ENCODE data around the gene ZNF774. TPM values are rescaled to one million over a fixed set of nuclear protein-coding genes. Genes with fewer than 3 reads are reported as not detected.

The ZNF774 gene
- polyA plus RNA-seq, 2 donors: 0.80 to 1.5 TPM

DNA sequence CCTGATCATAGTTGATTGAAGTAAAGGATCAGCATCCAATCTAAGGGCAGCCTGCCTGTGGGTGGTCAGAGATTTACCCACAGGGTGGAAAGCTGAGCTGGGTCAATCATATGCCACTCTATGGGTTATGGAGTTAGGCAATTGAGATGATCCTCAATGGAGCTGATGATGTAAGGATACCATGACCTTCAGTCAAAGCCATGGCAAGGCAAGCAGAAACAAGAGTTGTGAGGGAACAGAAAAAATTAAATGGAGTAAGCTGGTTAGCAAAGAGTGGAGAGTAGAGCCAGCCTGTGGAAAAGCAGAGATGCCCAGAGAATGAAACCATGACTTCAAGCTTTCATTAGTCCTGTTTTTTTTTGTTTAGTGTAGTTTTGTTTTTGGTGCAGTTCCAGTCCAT, 30.2 kb downstream of the ZNF774 start:
- Histone ChIP-seq H3K36me3 (ENCODE audit: control insufficient read depth in 2 of 2, insufficient read depth in 2 of 2, low read length in 1 of 2) (no peaks in the 10 kb centered on the region), H3K4me1 (ENCODE audit: control insufficient read depth in 2 of 2, insufficient read depth in 2 of 2, low read length in 1 of 2) (peaks cover 0 to 3% of the 10 kb centered on the region in 2 donors), H3K27ac (ENCODE audit: low read depth in 2 of 2, low read length in 1 of 2) (no peak overlapping the region), H3K4me3 (ENCODE audit: low read depth in 1 of 2, low read length in 2 of 2) (no peak overlapping the region), H3K27me3 (ENCODE audit: control insufficient read depth in 1 of 2, insufficient read depth in 2 of 2, low read length in 2 of 2) (no peaks in the 10 kb centered on the region), H3K9me3 (ENCODE audit: control insufficient read depth in 2 of 2, insufficient read depth in 1 of 2, low read depth in 1 of 2, low read length in 1 of 2) (peaks cover 0 to 3% of the 10 kb centered on the region in 2 donors)

DNA sequence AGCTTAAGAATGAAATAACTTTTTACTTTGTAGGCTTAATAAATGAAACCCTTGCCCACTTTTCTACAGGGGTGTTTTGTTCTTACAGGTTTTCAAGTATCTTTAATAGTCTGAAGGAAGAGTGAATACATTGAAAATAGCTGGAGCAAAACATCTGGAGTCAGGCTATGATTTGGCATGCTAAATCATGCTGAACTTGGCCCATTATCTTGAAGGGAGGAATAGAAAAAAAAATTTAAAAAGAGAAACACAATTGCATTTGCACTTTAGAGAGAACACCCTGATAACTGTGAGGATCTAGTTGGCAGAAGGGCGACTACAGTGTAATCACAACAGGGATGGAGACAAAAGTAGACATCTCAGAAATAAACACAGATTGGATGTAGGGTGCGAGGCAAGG, 34.1 kb downstream of the ZNF774 start:
- H3K9me3 ChIP-seq (ENCODE audit: control insufficient read depth in 2 of 2, insufficient read depth in 1 of 2, low read depth in 1 of 2, low read length in 1 of 2): no peaks in the 10 kb centered on the region
- H3K27me3 ChIP-seq (ENCODE audit: control insufficient read depth in 1 of 2, insufficient read depth in 2 of 2, low read length in 2 of 2): no peaks in the 10 kb centered on the region
- H3K4me1 ChIP-seq (ENCODE audit: control insufficient read depth in 2 of 2, insufficient read depth in 2 of 2, low read length in 1 of 2): peaks cover 0 to 3% of the 10 kb centered on the region in 2 donors
- no peak overlapping the region for H3K4me3 ChIP-seq (ENCODE audit: low read depth in 1 of 2, low read length in 2 of 2)
- 40 to 59% methylated on average over 2 of the region's 2 CpGs for WGBS, 2 donors
- H3K36me3 ChIP-seq (ENCODE audit: control insufficient read depth in 2 of 2, insufficient read depth in 2 of 2, low read length in 1 of 2): no peaks in the 10 kb centered on the region
- H3K27ac ChIP-seq (ENCODE audit: low read depth in 2 of 2, low read length in 1 of 2): no peak overlapping the region

- WGBS, 2 donors: 4 to 5% methylated on average over 58 to 62 of the region's 62 CpGs
- Histone ChIP-seq H3K27ac (ENCODE audit: low read depth in 2 of 2, low read length in 1 of 2) (peak within 1 kb of the TSS; percentile 97 to 98), H3K27me3 (ENCODE audit: control insufficient read depth in 1 of 2, insufficient read depth in 2 of 2, low read length in 2 of 2) (no peaks in the 10 kb centered on the region), H3K9me3 (ENCODE audit: control insufficient read depth in 2 of 2, insufficient read depth in 1 of 2, low read depth in 1 of 2, low read length in 1 of 2) (no peaks in the 10 kb centered on the region), H3K36me3 (ENCODE audit: control insufficient read depth in 2 of 2, insufficient read depth in 2 of 2, low read length in 1 of 2) (peaks cover 0 to 2% of the 10 kb centered on the region in 2 donors), H3K4me1 (ENCODE audit: control insufficient read depth in 2 of 2, insufficient read depth in 2 of 2, low read length in 1 of 2) (peaks cover 3 to 4% of the 10 kb centered on the region in 2 donors), H3K4me3 (ENCODE audit: low read depth in 1 of 2, low read length in 2 of 2) (peak within 1 kb of the TSS; percentile 65 to 79)
Measured at GRCh38 chr15:90387534-90388461, 35.7 kb downstream of the ZNF774 start, which contains the start of gene IQGAP1. Gene IQGAP1, plus strand, starts transcription at chr15:90388242. Its CDS starts 100 bp downstream, at chr15:90388342.

DNA sequence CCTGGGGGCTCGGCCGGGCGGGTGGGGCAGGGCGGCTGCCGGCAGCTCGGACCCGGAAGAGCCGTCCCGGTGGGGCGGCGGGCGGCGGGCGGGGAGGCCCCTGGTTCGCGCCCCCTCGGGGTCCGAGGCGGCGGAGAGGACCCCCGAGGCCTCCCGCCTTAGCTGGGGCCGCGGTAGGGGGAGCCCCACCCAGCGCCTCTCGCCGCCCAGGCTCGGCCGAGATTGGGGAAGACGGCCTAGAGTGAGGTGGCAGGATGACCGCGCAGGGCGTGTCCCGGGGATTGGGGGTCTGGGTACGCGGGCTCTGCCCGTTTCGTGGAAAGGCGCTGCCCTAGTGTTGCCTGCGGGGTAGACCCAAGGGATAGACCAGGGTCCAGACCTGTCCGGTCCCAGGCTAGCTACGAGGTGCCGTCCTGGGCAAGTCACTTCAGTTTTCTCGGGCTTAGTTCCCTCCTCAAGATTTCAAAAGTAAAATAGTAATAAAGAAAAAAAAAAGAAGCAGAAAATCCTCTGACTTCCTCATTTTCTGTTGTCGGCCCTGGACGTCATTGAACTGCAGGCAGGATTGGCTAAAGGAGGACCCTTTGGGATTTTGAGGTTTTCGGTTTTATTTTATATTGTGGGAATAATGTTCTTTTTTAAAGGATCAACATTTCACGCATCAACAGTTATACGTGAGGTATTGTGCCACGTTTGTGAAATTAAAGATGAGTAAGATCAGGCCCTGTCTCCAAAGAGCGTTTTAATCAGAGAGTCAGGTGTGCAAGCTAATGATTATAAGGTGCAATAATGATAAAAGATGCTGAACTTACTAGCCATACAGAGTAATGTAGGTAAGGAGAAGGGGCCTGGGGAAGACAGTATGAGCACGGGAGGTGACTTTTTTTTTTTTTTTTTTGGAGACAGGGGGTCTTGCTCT, 36.6 kb downstream of the ZNF774 start:
- no peaks in the 10 kb centered on the region for H3K27me3 ChIP-seq (ENCODE audit: control insufficient read depth in 1 of 2, insufficient read depth in 2 of 2, low read length in 2 of 2)
- H3K4me1 ChIP-seq (ENCODE audit: control insufficient read depth in 2 of 2, insufficient read depth in 2 of 2, low read length in 1 of 2): peaks cover 3 to 4% of the 10 kb centered on the region in 2 donors
- 0 to 1% methylated on average over 47 to 52 of the region's 52 CpGs for WGBS, 2 donors
- H3K36me3 ChIP-seq (ENCODE audit: control insufficient read depth in 2 of 2, insufficient read depth in 2 of 2, low read length in 1 of 2): peaks cover 0 to 2% of the 10 kb centered on the region in 2 donors
- peak overlapping the region; percentile 97 to 98 for H3K27ac ChIP-seq (ENCODE audit: low read depth in 2 of 2, low read length in 1 of 2)
- peak overlapping the region; percentile 65 to 79 for H3K4me3 ChIP-seq (ENCODE audit: low read depth in 1 of 2, low read length in 2 of 2)
- H3K9me3 ChIP-seq (ENCODE audit: control insufficient read depth in 2 of 2, insufficient read depth in 1 of 2, low read depth in 1 of 2, low read length in 1 of 2): no peaks in the 10 kb centered on the region

DNA sequence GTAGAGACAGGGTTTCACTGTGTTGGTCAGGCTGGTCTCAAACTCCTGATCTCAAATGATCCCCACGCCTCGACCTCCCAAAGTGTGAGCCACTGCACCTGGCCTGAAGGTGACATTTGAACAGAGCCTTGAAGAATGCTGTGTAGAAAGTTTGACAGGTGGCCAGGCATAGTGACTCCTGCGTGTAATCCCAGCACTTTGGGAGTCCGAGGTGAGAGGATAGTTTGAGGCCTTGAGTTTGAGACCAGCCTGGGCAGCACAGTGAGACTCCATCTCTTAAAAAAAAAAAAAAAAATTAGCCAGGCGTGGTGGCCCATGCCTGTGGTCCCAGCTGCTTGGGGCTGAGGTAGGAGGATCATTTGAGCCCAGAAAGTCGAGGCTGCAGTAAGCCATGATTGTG, 37.4 kb downstream of the ZNF774 start:
- H3K27ac ChIP-seq (ENCODE audit: low read depth in 2 of 2, low read length in 1 of 2): peak overlapping the region; percentile 30 to 98
- 33 to 35% methylated on average over 6 of the region's 6 CpGs for WGBS, 2 donors
- H3K36me3 ChIP-seq (ENCODE audit: control insufficient read depth in 2 of 2, insufficient read depth in 2 of 2, low read length in 1 of 2): peaks cover 0 to 2% of the 10 kb centered on the region in 2 donors
- H3K27me3 ChIP-seq (ENCODE audit: control insufficient read depth in 1 of 2, insufficient read depth in 2 of 2, low read length in 2 of 2): no peaks in the 10 kb centered on the region
- H3K4me3 ChIP-seq (ENCODE audit: low read depth in 1 of 2, low read length in 2 of 2): peak overlapping the region; percentile 65 to 79
- H3K9me3 ChIP-seq (ENCODE audit: control insufficient read depth in 2 of 2, insufficient read depth in 1 of 2, low read depth in 1 of 2, low read length in 1 of 2): no peaks in the 10 kb centered on the region
- H3K4me1 ChIP-seq (ENCODE audit: control insufficient read depth in 2 of 2, insufficient read depth in 2 of 2, low read length in 1 of 2): peaks cover 3 to 6% of the 10 kb centered on the region in 2 donors

GRCh38 chr15:90393040-90393439, 41.0 kb downstream of the ZNF774 start:
- no peak overlapping the region for H3K27ac ChIP-seq (ENCODE audit: low read depth in 2 of 2, low read length in 1 of 2)
- peaks cover 0 to 2% of the 10 kb centered on the region in 2 donors for H3K36me3 ChIP-seq (ENCODE audit: control insufficient read depth in 2 of 2, insufficient read depth in 2 of 2, low read length in 1 of 2)
- 75 to 87% methylated on average over 1 of the region's 1 CpG for WGBS, 2 donors
- H3K9me3 ChIP-seq (ENCODE audit: control insufficient read depth in 2 of 2, insufficient read depth in 1 of 2, low read depth in 1 of 2, low read length in 1 of 2): no peaks in the 10 kb centered on the region
- H3K4me3 ChIP-seq (ENCODE audit: low read depth in 1 of 2, low read length in 2 of 2): no peak overlapping the region
- peaks cover 0 to 6% of the 10 kb centered on the region in 2 donors for H3K4me1 ChIP-seq (ENCODE audit: control insufficient read depth in 2 of 2, insufficient read depth in 2 of 2, low read length in 1 of 2)
- no peaks in the 10 kb centered on the region for H3K27me3 ChIP-seq (ENCODE audit: control insufficient read depth in 1 of 2, insufficient read depth in 2 of 2, low read length in 2 of 2)

DNA sequence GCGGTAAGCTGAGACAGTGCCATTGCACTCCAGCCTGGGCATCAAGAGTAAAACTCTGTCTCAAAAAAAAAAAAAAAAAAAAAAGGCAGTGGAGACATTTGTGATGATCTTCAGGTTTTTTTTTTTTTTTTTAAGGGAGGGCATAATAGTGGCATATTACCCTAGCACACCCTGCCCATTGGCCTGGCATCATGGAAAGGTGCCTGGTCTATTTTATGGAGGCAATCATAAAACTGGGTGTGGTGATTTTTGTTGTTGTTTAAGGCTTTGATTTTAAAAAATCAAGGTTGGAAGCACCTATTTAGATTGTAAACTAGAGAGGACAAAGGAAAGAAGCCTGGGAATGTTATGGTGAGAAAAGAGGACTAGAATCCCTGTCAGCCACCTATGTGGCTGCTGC, 42.0 kb downstream of the ZNF774 start:
- H3K27ac ChIP-seq (ENCODE audit: low read depth in 2 of 2, low read length in 1 of 2): peak overlapping the region in 1 of 2 donors; percentile 60
- no peaks in the 10 kb centered on the region for H3K27me3 ChIP-seq (ENCODE audit: control insufficient read depth in 1 of 2, insufficient read depth in 2 of 2, low read length in 2 of 2)
- 100% methylated on average over 1 of the region's 1 CpG for WGBS, 2 donors
- no peaks in the 10 kb centered on the region for H3K9me3 ChIP-seq (ENCODE audit: control insufficient read depth in 2 of 2, insufficient read depth in 1 of 2, low read depth in 1 of 2, low read length in 1 of 2)
- H3K4me3 ChIP-seq (ENCODE audit: low read depth in 1 of 2, low read length in 2 of 2): no peak overlapping the region
- peaks cover 0 to 2% of the 10 kb centered on the region in 2 donors for H3K36me3 ChIP-seq (ENCODE audit: control insufficient read depth in 2 of 2, insufficient read depth in 2 of 2, low read length in 1 of 2)
- H3K4me1 ChIP-seq (ENCODE audit: control insufficient read depth in 2 of 2, insufficient read depth in 2 of 2, low read length in 1 of 2): peaks cover 0 to 9% of the 10 kb centered on the region in 2 donors

DNA sequence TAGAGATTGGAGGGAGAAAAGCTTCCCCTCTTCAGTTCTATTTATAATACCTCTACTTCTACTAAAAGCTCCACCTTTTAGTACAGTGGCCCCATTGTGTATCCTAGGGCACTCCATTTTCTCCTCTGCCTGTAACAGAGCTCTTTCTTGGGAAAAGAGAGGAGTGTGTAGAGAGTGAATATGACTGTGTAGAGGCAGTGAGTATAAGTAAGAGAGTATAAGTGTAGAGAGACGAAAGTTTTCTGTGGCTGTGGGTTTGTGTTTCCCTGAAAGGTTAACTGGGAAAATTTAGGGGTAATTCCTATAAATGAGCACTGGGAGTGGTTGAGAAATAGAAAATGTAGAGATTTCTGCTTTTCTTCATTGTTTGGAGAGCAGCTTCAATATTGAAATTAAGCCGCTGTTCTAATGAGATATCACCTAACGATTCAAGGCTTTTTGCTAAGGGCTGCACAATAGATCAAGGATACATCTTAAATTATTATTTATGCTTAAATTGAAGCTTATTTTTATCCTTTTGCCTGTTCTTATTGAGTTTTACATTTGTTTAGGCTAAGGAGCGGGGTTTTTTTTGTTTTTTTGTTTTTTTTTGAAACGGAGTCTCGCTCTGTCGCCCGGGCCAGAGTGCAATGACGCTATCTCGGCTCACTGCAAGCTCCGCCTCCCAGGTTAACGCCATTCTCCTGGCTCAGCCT, 42.8 kb downstream of the ZNF774 start:
- 93 to 94% methylated on average over 12 of the region's 12 CpGs for WGBS, 2 donors
- Histone ChIP-seq H3K27me3 (ENCODE audit: control insufficient read depth in 1 of 2, insufficient read depth in 2 of 2, low read length in 2 of 2) (no peaks in the 10 kb centered on the region), H3K9me3 (ENCODE audit: control insufficient read depth in 2 of 2, insufficient read depth in 1 of 2, low read depth in 1 of 2, low read length in 1 of 2) (no peaks in the 10 kb centered on the region), H3K4me3 (ENCODE audit: low read depth in 1 of 2, low read length in 2 of 2) (no peak overlapping the region), H3K36me3 (ENCODE audit: control insufficient read depth in 2 of 2, insufficient read depth in 2 of 2, low read length in 1 of 2) (peaks cover 0 to 2% of the 10 kb centered on the region in 2 donors), H3K4me1 (ENCODE audit: control insufficient read depth in 2 of 2, insufficient read depth in 2 of 2, low read length in 1 of 2) (peaks cover 0 to 9% of the 10 kb centered on the region in 2 donors), H3K27ac (ENCODE audit: low read depth in 2 of 2, low read length in 1 of 2) (no peak overlapping the region)

- Histone ChIP-seq H3K4me1 (ENCODE audit: control insufficient read depth in 2 of 2, insufficient read depth in 2 of 2, low read length in 1 of 2) (peaks cover 0 to 9% of the 10 kb centered on the region in 2 donors), H3K27ac (ENCODE audit: low read depth in 2 of 2, low read length in 1 of 2) (no peak overlapping the region)
- WGBS, 2 donors: 68 to 81% methylated on average over 4 of the region's 4 CpGs
Measured at GRCh38 chr15:90396321-90396720, 44.2 kb downstream of the ZNF774 start.

More at GRCh38 chr15:90396321-90396720, 44.2 kb downstream of the ZNF774 start:
- no peaks in the 10 kb centered on the region for H3K9me3 ChIP-seq (ENCODE audit: control insufficient read depth in 2 of 2, insufficient read depth in 1 of 2, low read depth in 1 of 2, low read length in 1 of 2)
- no peaks in the 10 kb centered on the region for H3K27me3 ChIP-seq (ENCODE audit: control insufficient read depth in 1 of 2, insufficient read depth in 2 of 2, low read length in 2 of 2)
- H3K4me3 ChIP-seq (ENCODE audit: low read depth in 1 of 2, low read length in 2 of 2): no peak overlapping the region
- H3K36me3 ChIP-seq (ENCODE audit: control insufficient read depth in 2 of 2, insufficient read depth in 2 of 2, low read length in 1 of 2): peaks cover 0 to 2% of the 10 kb centered on the region in 2 donors
